Measurements from ENCODE around the gene NRL. TPM values are rescaled to one million over a fixed set of nuclear protein-coding genes. Genes with fewer than 3 reads are reported as not detected.
A peak's percentile ranks its signal among the peaks of the same experiment; 100 is the strongest.

The NRL gene
- total RNA-seq, 1 donor from 2014 or later: 0.54 TPM

DNA sequence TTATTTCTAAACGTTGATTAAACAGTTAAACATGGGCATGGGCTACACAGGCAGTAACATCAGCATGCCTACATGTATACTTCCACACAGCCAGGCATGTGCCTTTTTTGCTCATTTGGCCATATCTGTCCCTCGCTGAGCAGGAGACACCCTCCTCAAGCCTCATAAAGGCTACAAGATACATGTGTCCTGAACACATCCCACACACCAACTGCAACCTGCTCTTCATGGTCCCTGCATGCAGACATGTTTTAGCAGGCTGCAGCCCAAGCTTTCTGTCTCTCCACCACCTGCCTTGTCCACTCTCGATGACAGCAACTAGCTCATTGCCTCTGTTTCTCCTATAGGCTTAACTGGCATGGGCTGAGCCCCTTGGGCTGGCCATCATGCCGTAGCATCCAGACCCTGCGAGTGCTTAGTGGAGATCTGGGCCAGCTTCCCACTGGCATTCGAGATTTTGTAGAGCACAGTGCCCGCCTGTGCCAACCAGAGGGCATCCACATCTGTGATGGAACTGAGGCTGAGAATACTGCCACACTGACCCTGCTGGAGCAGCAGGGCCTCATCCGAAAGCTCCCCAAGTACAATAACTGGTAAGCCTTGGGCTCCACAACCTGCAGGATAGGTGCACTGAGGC, 18.1 kb downstream of the NRL start:
- H3K27me3 ChIP-seq: no peaks in the 10 kb centered on the region
- peaks cover 24% of the 10 kb centered on the region for H3F3A ChIP-seq (ENCODE audit: low read depth)
- Mint-ChIP-seq H3K4me3 (peak overlapping the region; percentile 30), H3K27ac (no peak overlapping the region), H3K9me3 (no peaks in the 10 kb centered on the region), H3K36me3 (no peaks in the 10 kb centered on the region), H3K4me1 (peaks cover 22% of the 10 kb centered on the region), H3K27me3 (ENCODE audit: insufficient read depth, low read depth) (peaks cover 10% of the 10 kb centered on the region)
- no peaks in the 10 kb centered on the region for H4K20me1 ChIP-seq (ENCODE audit: low read depth)
- DNase-seq (ENCODE audit: low spot score): no peak
- TF ChIP-seq EZH2 (IDR thresholded peaks at IDR 0.05) (no peak), CTCF (IDR thresholded peaks at IDR 0.05) (no peak)
- peaks cover 10% of the 10 kb centered on the region for H3K4me1 ChIP-seq
- H3K9ac ChIP-seq: no peak overlapping the region
- H3K36me3 ChIP-seq: no peaks in the 10 kb centered on the region
- no peak overlapping the region for H3K4me2 ChIP-seq
- H3K4me3 ChIP-seq: no peak overlapping the region
- no peaks in the 10 kb centered on the region for H3K79me2 ChIP-seq (ENCODE audit: low read depth)
- no peak overlapping the region for H2AFZ ChIP-seq (replicated peaks)
- no peaks in the 10 kb centered on the region for H3K9me3 ChIP-seq (ENCODE audit: low read depth)
- no peak overlapping the region for H3K27ac ChIP-seq

GRCh38 chr14:24095271-24096068, 19.3 kb downstream of the NRL start:
- H3K36me3 Mint-ChIP-seq: no peaks in the 10 kb centered on the region
- H3K4me3 ChIP-seq: peak overlapping the region; percentile 81

DNA sequence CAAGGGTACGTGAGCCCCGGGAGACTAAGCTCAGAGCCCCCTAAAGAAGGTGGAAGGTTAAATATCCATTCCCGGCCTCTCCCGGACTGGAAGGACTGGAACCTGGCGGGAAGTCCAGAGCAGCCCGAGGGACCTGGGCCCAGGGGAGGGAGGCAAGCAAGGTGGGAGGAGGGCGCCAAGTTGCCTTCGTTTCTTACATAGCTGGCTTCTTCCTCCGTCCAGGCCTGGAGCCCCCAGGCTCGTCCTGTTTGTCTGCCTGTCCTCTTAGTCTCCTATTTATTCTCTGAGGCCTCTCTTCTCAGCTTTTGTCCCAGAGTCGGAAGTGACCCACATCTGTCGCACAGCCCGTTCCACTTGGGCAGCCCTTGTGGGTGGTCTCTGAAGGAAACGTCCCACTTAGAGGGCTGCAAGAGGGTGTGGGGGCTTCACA, 19.9 kb downstream of the NRL start:
- DNase-seq (ENCODE audit: low spot score): peak; percentile 45
- Mint-ChIP-seq H3K27ac (peak overlapping the region; percentile 74), H3K4me1 (peaks cover 28% of the 10 kb centered on the region), H3K27me3 (ENCODE audit: insufficient read depth, low read depth) (peaks cover 8% of the 10 kb centered on the region), H3K36me3 (no peaks in the 10 kb centered on the region), H3K9me3 (no peaks in the 10 kb centered on the region), H3K4me3 (peak overlapping the region; percentile 95)
- no peak overlapping the region for H3K27ac ChIP-seq
- H3K4me1 ChIP-seq: peaks cover 15% of the 10 kb centered on the region
- H3K9me3 ChIP-seq (ENCODE audit: low read depth): no peaks in the 10 kb centered on the region
- no peaks in the 10 kb centered on the region for H4K20me1 ChIP-seq (ENCODE audit: low read depth)
- peak overlapping the region; percentile 75 for H2AFZ ChIP-seq (replicated peaks)
- no peaks in the 10 kb centered on the region for H3K36me3 ChIP-seq
- peak overlapping the region; percentile 94 for H3K4me2 ChIP-seq
- peak overlapping the region; percentile 81 for H3K4me3 ChIP-seq
- H3F3A ChIP-seq (ENCODE audit: low read depth): peaks cover 24% of the 10 kb centered on the region
- no peaks in the 10 kb centered on the region for H3K27me3 ChIP-seq
- peak overlapping the region; percentile 5 for H3K9ac ChIP-seq
- TF ChIP-seq EZH2 (IDR thresholded peaks at IDR 0.05): no peak
- H3K79me2 ChIP-seq (ENCODE audit: low read depth): no peaks in the 10 kb centered on the region

More at GRCh38 chr14:24095271-24096068, 19.3 kb downstream of the NRL start:
- H3K9me3 ChIP-seq (ENCODE audit: low read depth): no peaks in the 10 kb centered on the region
- Mint-ChIP-seq H3K4me1 (peaks cover 25% of the 10 kb centered on the region), H3K27me3 (ENCODE audit: insufficient read depth, low read depth) (peaks cover 8% of the 10 kb centered on the region), H3K27ac (peak overlapping the region; percentile 74), H3K4me3 (peak overlapping the region; percentile 95), H3K9me3 (no peaks in the 10 kb centered on the region)
- H3K36me3 ChIP-seq: no peaks in the 10 kb centered on the region
- no peaks in the 10 kb centered on the region for H3K79me2 ChIP-seq (ENCODE audit: low read depth)
- no peak overlapping the region for H3K27ac ChIP-seq
- no peaks in the 10 kb centered on the region for H4K20me1 ChIP-seq (ENCODE audit: low read depth)
- no peaks in the 10 kb centered on the region for H3K27me3 ChIP-seq
- H3K9ac ChIP-seq: no peak overlapping the region
- no peak for TF ChIP-seq EZH2phosphoT487 (IDR thresholded peaks at IDR 0.05)
- no peak for TF ChIP-seq CTCF (IDR thresholded peaks at IDR 0.05)
- no peak for TF ChIP-seq EZH2 (IDR thresholded peaks at IDR 0.05)
- H3K4me1 ChIP-seq: peaks cover 10% of the 10 kb centered on the region
- peak; percentile 61 for DNase-seq (ENCODE audit: low spot score)
- no peak overlapping the region for H2AFZ ChIP-seq (replicated peaks)
- H3F3A ChIP-seq (ENCODE audit: low read depth): peaks cover 24% of the 10 kb centered on the region
- peak overlapping the region; percentile 94 for H3K4me2 ChIP-seq
